NCI-H526 treated with DMSO at 0.1 percent for 48 hours (cell line): Measurements from ENCODE around the gene RPS15.
A peak's percentile ranks its signal among the peaks of the same experiment; 100 is the strongest.

Experiments
- DNase-seq: peaks from one replicate; lab custom pipeline; 2025; lab: John Stamatoyannopoulos, UW

The RPS15 gene

GRCh38 chr19:1453525-1454364 is 15.5 kb downstream of the RPS15 start:
- DNase-seq, result no peak

DNA sequence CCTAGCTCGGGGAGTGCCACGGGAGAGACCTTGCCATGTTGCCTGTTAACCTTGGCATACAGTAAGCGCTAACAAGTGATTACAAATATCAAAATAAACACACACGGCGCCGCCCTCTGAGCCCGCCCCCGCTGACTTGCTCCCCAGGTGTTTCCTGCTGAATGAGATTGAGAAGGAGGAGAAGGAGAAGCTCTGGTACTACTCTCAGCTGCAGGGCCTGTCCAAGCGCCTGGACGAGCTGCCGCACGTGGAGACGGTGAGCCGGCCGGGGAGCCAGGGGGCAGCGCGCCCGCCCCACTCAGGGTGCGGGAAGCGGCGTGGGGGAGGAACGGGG is 16.8 kb downstream of the RPS15 start:
- DNase-seq, result no peak

- peak; percentile 81 for DNase-seq
Observed at GRCh38 chr19:1455336-1456120, 17.3 kb downstream of the RPS15 start.

- no peak for DNase-seq
Observed at GRCh38 chr19:1456121-1456900, 18.1 kb downstream of the RPS15 start.

GRCh38 chr19:1457031-1457739 is 19.0 kb downstream of the RPS15 start:
- no peak for DNase-seq

- no peak for DNase-seq
Observed at GRCh38 chr19:1457892-1458291, 19.7 kb downstream of the RPS15 start.

DNA sequence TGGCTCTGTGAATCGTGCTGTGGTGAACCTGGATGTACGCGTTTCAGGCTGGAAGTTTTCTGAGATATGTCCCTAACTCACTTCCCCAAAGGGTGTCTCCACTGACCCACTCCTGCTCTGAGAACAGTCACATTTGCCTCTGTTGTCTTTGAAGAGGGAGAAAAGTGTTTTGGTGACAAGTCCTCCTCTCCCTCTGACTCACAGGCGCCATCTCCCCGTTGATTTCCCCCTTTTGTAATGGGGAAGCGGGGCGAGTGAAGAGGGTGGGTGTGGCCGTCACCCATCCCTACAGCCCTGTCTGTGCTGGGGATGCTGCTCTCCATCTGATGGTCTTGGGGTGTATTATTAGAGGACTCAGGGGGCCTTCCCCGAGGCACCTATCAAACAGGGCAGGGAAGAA is 21.3 kb downstream of the RPS15 start:
- no peak for DNase-seq

DNA sequence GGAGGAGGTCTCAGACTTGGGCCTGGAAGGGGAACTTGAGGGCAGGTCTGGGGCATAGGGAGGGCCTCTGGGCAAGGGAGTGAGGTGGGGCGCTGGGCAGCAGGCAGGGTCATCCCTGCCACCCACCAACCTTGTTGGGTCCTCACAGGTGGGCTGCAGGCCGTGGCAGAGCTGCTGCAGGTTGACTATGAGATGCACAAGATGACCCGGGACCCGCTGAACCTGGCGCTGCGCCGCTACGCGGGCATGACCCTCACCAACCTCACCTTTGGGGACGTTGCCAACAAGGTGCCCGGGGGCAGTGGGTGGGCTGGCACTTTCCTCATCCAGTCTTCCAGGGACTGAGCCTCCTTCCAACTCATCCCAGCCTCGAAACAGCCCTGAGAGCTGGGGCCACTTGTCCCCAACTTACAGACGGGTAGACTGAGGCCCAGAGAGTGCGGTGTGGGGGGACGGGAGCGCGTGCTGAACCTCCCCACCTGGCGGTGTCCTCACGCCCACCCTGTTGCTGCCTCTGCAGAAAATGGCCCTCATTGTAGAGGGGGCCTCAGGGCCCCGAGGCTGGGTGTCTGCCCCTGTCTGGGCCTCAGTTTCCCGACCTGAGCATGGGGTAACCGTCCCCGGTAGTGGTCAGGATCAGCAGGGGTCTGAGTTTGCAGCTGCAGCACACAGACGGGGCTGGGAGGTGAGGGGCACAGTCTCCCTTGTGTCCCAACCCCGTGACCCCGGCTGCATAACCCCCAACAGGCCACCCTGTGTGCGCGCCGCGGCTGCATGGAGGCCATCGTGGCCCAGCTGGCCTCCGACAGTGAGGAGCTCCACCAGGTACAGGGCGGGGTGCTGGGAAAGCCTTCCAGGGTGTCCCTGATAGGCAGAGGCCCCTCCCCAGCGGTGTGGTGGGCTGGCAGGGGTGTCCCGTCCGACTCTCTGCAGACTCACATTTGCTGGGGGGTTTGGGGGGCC is 22.1 kb downstream of the RPS15 start:
- no peak for DNase-seq

DNA sequence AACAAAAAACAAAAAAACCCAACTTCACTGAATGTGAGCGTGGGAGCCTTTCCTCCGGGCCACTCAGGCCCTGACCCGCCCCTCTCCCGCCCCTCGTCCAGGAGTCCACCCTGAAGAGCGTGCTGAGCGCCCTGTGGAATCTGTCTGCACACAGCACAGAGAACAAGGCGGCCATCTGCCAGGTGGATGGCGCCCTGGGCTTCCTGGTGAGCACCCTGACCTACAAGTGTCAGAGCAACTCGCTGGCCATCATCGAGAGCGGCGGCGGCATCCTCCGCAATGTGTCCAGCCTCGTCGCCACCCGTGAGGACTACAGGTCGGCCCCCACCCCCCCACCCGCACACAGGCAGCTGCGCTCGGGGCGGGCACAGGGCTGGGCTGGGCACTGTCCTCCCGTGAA is 23.7 kb downstream of the RPS15 start:
- DNase-seq, result no peak

DNA sequence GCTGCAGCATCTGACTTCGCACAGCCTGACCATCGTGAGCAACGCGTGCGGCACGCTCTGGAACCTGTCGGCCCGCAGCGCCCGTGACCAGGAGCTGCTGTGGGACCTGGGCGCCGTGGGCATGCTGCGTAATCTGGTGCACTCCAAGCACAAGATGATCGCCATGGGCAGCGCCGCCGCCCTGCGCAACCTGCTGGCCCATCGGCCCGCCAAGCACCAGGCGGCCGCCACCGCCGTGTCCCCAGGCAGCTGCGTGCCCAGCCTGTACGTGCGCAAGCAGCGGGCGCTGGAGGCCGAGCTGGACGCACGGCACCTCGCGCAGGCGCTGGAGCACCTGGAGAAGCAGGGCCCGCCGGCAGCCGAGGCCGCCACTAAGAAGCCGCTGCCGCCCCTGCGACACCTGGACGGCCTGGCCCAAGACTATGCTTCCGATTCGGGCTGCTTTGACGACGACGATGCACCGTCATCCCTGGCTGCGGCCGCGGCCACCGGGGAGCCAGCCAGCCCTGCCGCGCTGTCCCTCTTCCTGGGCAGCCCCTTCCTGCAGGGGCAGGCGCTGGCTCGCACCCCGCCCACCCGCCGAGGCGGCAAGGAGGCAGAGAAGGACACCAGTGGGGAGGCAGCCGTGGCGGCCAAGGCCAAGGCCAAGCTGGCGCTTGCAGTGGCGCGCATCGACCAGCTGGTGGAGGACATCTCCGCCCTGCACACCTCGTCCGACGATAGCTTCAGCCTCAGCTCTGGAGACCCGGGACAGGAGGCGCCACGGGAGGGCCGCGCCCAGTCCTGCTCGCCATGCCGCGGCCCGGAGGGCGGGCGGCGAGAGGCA is 27.2 kb downstream of the RPS15 start:
- DNase-seq, result no peak

DNA sequence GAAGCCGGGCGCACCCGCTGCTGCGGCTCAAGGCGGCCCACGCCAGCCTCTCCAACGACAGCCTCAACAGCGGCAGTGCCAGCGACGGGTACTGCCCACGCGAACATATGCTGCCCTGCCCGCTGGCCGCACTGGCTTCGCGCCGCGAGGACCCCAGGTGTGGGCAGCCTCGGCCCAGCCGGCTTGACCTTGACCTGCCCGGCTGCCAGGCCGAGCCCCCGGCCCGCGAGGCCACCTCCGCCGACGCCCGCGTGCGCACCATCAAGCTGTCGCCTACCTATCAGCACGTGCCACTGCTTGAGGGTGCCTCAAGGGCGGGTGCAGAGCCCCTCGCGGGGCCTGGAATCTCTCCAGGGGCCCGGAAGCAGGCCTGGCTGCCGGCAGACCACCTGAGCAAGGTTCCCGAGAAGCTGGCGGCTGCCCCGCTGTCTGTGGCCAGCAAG is 27.8 kb downstream of the RPS15 start:
- DNase-seq, result no peak

DNA sequence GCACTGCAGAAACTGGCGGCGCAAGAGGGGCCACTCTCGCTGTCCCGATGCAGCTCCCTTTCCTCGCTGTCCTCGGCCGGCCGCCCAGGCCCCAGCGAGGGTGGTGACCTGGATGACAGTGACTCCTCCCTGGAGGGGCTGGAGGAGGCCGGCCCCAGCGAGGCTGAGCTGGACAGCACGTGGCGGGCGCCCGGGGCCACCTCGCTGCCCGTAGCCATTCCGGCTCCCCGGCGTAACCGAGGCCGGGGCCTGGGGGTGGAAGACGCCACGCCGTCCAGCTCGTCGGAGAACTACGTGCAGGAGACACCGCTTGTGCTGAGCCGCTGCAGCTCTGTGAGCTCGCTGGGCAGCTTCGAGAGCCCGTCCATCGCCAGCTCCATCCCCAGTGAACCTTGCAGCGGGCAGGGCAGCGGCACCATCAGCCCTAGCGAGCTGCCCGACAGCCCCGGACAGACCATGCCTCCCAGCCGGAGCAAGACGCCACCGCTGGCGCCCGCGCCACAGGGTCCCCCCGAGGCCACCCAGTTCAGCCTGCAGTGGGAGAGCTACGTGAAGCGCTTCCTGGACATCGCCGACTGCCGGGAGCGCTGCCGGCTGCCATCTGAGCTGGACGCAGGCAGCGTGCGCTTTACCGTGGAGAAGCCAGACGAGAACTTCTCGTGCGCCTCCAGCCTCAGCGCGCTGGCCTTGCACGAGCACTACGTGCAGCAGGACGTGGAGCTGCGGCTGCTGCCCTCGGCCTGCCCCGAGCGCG is 28.4 kb downstream of the RPS15 start:
- DNase-seq, result no peak

GRCh38 chr19:1467215-1467489 is 29.0 kb downstream of the RPS15 start:
- DNase-seq, result no peak

GRCh38 chr19:1467490-1468273 is 29.5 kb downstream of the RPS15 start:
- no peak for DNase-seq

DNA sequence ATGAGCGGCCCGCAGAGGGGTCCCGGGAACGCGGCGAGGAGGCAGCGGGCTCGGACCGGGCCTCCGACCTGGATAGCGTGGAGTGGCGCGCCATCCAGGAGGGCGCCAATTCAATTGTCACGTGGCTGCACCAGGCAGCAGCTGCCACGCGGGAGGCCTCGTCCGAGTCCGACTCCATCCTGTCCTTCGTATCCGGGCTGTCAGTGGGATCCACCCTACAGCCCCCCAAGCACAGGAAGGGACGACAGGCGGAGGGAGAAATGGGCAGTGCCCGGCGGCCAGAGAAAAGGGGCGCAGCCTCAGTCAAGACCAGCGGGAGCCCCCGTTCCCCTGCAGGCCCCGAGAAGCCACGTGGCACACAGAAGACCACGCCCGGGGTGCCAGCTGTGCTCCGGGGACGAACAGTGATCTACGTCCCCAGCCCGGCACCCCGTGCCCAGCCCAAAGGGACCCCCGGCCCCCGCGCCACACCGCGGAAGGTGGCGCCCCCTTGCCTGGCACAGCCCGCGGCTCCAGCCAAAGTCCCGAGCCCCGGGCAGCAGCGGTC is 30.2 kb downstream of the RPS15 start:
- DNase-seq, result no peak

- DNase-seq, result no peak
Observed at GRCh38 chr19:1468821-1469254, 30.6 kb downstream of the RPS15 start.

DNA sequence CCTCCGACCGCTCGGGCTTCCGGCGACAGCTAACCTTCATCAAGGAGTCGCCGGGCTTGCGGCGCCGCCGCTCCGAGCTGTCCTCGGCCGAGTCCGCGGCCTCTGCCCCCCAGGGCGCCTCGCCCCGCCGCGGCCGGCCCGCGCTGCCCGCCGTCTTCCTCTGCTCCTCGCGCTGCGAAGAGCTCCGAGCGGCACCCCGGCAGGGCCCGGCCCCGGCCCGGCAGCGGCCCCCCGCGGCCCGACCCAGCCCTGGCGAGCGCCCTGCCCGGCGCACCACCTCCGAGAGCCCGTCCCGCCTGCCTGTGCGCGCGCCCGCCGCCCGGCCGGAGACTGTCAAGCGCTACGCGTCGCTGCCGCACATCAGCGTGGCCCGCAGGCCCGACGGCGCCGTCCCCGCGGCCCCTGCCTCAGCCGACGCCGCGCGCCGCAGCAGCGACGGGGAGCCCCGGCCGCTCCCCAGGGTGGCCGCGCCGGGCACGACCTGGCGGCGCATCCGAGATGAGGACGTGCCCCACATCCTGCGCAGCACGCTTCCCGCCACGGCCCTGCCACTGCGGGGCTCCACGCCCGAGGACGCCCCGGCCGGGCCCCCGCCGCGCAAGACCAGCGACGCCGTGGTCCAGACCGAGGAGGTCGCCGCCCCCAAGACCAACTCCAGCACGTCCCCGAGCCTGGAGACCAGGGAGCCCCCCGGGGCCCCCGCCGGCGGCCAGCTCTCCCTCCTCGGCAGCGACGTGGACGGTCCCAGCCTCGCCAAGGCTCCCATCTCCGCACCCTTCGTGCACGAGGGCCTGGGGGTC is 31.3 kb downstream of the RPS15 start:
- no peak for DNase-seq

- DNase-seq, result no peak
Observed at GRCh38 chr19:1470055-1470304, 31.8 kb downstream of the RPS15 start.
